ENCODE results near the gene CFAP74. TPM values are rescaled to one million over a fixed set of nuclear protein-coding genes. Genes with fewer than 3 reads are reported as not detected.

CFAP74 gene
- total RNA-seq, 2 donors from 2014 or later: not detected

DNA sequence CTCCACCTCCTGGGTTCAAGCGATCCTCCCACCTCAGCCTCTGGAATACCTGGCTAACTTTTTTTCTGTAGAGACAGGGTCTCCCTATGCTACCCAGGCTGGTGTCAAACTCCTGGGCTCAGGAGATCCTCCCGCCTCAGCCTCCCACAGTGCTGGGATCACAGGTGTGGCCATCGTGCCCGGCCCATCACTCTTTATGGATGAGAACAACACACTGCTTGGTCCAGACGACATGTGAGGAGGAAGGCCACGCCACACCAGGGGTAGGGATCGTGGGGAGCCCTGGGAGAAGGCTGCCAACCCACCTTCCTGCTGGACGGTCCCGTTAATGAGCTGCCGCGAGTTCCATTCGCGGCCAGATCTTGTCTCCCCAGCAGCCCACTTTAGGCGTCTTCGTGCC is 10.6 kb upstream of the CFAP74 start:
- H3K4me3 ChIP-seq: no peak overlapping the region
- H3K27ac ChIP-seq: no peak overlapping the region
- no peaks in the 10 kb centered on the region for H3K9me3 ChIP-seq
- no peak for TF ChIP-seq CTCF (IDR thresholded peaks at IDR 0.05)
- peaks cover 0 to 4% of the 10 kb centered on the region in 2 donors for H3K27me3 ChIP-seq
- no peaks in the 10 kb centered on the region for H3K36me3 ChIP-seq
- H3K4me1 ChIP-seq: peaks cover 0 to 8% of the 10 kb centered on the region in 2 donors
- DNase-seq (ENCODE audit: low spot score): no peak

GRCh38 chr1:2009101-2010053 is 5.8 kb upstream of the CFAP74 start:
- Histone ChIP-seq H3K36me3 (no peaks in the 10 kb centered on the region), H3K27me3 (peaks cover 0 to 4% of the 10 kb centered on the region in 2 donors), H3K4me1 (no peaks in the 10 kb centered on the region), H3K27ac (no peak overlapping the region), H3K4me3 (no peak overlapping the region), H3K9me3 (no peaks in the 10 kb centered on the region)
- no peak for DNase-seq (ENCODE audit: low spot score)
- TF ChIP-seq CTCF (IDR thresholded peaks at IDR 0.05): no peak

DNA sequence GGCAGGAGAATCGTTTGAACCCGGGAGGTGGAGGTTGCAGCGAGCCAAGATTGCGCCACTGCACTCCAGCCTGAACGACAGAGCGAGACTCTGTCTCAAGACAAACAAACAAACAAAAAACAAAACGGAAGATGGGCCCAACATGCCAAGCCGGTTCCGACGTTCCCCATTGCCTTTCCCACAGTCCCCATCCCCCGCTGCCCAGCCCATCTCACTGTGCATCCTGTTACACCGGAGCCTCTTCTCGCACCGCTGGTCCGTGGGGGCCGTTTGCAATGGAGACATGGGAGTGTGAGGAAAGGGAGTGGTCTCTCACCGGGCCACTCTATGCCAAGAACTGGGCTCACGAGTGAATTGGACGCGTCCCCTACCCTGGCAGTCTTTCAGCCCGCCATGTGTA is 1.3 kb upstream of the CFAP74 start:
- Histone ChIP-seq H3K4me3 (no peak overlapping the region), H3K4me1 (no peaks in the 10 kb centered on the region), H3K36me3 (no peaks in the 10 kb centered on the region), H3K27me3 (peaks cover 5 to 6% of the 10 kb centered on the region in 2 donors), H3K27ac (no peak overlapping the region), H3K9me3 (no peaks in the 10 kb centered on the region)
- DNase-seq (ENCODE audit: low spot score): no peak
- no peak for TF ChIP-seq CTCF (IDR thresholded peaks at IDR 0.05)

GRCh38 chr1:2001773-2002411 is 1.7 kb downstream of the CFAP74 start:
- DNase-seq (ENCODE audit: low spot score): no peak
- no peak overlapping the region for H3K4me3 ChIP-seq
- no peak overlapping the region for H3K27ac ChIP-seq
- H3K27me3 ChIP-seq: peaks cover 5 to 6% of the 10 kb centered on the region in 2 donors
- H3K4me1 ChIP-seq: no peaks in the 10 kb centered on the region
- no peak for TF ChIP-seq CTCF (IDR thresholded peaks at IDR 0.05)
- H3K9me3 ChIP-seq: no peaks in the 10 kb centered on the region
- H3K36me3 ChIP-seq: no peaks in the 10 kb centered on the region

DNA sequence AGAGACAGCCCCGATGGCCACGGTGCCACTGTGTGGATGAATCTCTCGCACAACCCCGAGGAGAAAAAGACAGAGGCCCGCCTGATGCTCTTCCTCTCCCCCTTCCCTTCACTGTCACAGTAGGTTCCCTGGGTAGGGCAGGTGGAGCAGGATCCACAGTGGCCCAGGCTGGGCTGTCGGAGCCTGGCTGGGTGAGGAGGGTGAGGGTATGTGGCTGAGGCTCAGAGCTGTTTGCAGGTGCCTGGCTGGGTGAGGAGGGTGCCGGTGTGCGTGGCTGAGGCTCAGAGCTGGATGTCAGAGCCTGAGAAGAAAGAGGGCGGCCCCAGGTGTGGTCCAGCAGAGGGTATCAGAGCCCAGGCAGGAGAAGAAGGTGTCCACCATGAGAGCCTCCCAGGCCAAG is 2.7 kb downstream of the CFAP74 start:
- Histone ChIP-seq H3K27ac (no peak overlapping the region), H3K9me3 (no peaks in the 10 kb centered on the region), H3K4me3 (no peak overlapping the region), H3K36me3 (no peaks in the 10 kb centered on the region), H3K27me3 (peaks cover 5 to 6% of the 10 kb centered on the region in 2 donors), H3K4me1 (no peaks in the 10 kb centered on the region)
- no peak for DNase-seq (ENCODE audit: low spot score)
- TF ChIP-seq CTCF (IDR thresholded peaks at IDR 0.05): no peak

Measured in right atrium auricular region (tissue), 2 donors.